Hematopoietic multipotent progenitor cell (in vitro differentiated cells): ENCODE data around the gene OCEL1. TPM values are rescaled to one million over a fixed set of nuclear protein-coding genes. Genes with fewer than 3 reads are reported as not detected.

Experiments
- DNase-seq, 3 donors: peaks; one replicate each; pipeline ENCODE4 v3.0.0-alpha.2; 2011 to 2015; ENCODE audit warnings: low read depth in 2 of 3, low spot score in 2 of 3
- total RNA-seq: library from RNA; depleted of rRNA; stranded (reverse); fragments of >200 nt; gene quantifications from one replicate; pipeline ENCODE4 v1.2.3, GENCODE V29; 2012

OCEL1 gene
- total RNA-seq, 1 donor: 2.4 TPM

DNA sequence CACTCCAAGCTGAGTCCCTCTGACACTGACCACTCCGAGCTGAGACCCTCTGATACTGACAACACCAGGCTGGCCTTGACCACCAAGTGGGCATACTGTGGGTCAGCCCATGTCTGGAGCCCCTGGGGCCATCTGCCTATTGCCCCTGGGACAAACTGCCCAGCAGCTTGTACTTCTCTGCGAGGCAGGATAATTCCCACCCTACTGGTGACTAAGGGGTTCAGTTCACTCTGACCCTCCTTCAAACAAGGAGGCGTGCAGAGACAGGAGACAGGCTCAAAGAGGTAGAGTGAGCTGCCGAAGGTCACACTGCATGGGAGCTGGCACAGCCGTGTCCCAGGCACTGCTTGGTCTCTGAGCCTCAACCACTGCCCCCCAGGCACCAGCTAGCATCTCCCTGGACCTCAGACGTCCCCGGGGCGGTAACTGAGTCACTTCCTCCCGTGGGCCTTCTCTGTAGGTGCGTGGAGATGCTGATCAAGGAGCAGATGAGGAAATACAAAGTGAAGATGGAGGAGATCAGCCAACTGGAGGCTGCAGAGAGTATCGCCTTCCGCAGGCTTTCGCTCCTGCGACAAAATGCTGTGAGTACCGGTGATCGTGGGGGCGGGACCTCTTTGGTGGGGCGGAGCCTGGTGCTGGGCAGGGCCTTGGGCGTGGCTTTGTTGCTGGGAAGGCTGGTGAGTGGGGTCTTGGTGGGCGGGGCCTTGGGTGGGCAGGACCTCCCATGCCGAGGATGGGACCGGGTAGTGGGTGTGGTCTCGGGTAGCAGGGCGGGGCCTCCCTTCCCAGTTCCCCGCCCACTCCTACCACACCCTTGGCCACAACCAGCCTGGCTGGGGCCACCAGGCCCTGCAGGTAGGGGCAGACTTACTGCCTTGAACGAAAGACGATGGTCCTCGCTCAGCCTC is 16.6 kb upstream of the OCEL1 start:
- DNase-seq: peak in 2 of 3 donors; percentile 59 to 76

GRCh38 chr19:17210296-17210695 is 15.7 kb upstream of the OCEL1 start:
- no peak for DNase-seq

DNA sequence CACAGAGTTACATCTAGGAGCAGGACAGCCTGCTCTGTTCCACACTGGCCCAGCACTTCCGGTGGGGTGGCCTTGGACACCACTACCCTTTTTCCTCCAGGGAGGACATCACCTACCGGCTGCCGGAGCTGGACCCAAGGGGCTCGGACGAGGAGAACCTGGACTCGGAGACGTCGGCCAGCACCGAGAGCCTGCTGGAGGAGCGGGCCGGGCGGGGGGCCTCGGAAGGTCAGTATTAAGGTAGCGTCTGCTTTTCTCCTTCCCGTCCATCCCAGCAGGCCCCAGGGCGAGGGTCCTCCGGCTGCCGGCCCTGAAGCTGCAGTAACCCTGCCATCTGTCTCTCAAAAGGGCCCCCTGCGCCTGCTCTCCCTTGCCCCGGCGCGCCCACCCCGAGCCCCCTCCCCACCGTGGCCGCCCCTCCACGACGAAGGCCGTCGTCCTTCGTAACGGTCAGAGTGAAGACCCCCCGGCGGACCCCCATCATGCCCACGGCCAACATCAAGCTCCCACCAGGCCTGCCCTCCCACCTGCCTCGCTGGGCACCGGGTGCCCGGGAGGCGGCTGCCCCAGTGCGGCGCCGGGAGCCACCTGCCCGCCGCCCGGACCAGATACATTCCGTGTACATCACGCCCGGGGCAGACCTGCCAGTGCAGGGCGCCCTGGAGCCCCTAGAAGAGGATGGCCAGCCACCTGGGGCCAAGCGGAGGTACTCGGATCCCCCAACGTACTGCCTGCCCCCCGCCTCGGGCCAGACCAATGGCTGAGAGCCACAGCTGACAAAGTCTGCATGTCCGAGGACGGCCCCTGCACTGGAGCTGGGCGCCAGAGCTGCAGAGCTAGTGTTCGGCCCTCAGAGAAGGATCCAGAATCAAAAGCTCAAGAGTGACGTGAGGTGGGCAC is 14.2 kb upstream of the OCEL1 start:
- DNase-seq: no peak

GRCh38 chr19:17213334-17213733 is 12.7 kb upstream of the OCEL1 start:
- no peak for DNase-seq

DNA sequence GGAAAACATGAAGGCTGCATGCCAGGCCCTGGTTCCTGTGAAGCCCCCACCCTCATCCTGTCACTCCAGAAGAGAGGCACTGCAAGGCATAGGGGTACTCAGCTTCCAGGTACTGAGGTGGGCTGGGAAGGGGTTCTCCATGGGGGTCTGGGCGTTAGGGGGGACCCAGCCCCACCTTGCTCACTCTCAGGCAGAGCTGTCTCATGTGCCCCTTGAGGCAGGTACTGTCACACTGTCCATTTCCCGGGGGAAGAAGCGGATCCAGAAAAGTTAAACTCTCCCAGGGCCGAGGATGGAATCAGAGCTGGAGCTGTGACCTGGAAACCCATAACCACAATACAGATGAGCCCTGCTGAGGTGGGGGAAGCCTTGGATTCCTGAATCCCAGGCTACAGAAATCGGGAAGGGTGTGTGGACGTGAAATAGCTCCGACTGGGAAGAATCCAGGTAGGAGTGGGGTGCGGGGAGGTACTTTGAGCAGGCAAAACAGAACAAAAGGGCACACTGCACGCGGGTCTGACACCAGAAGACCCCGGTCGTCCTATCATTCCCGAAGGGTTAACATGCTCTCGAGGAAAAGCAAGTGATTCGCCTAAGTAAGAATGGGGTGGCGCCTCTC is 11.4 kb upstream of the OCEL1 start:
- DNase-seq: no peak

DNA sequence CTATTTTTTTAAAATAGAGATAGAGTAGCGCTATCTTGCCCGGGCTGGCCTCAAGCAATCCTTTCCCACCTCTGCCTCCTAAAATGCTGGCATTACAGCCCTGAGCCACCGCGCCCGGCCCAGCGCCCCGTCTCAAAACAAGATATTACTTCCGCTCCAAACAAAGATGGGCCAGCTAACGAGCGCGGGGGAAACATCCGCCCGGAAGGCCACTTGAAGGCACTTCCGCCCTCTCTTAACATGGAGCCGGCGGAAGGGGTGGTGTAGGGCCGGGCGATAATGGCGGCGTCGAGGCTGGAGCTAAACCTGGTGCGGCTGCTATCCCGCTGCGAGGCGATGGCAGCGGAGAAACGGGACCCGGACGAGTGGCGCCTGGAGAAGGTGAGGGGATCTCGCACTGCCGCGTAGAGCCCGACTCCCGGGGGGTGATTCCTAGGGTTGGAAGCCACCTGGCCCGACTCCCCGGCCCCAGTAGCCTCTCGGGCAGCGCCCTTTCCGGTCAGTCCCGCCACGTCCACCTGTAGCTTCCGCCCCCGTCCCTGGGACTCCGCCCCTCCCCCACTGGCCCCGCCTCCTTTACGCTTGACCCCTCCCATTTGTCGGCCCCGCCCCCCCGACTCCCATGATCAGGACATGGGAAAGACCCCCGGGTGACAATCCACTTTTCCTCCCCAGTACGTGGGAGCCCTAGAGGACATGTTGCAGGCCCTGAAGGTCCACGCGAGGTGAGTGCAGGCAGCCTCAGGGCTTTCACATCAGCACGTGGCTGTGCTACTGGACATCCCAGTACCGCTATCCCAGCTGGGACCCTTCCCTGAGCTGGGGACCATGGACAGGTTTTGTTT is 10.7 kb upstream of the OCEL1 start, which contains the start of gene USE1:
Gene USE1, plus strand, starts transcription at position 231 of the 845 bp plus-strand sequence. Its CDS starts 49 bp downstream, at position 280.
- DNase-seq: peak; percentile 75 to 97 (median 93)

DNA sequence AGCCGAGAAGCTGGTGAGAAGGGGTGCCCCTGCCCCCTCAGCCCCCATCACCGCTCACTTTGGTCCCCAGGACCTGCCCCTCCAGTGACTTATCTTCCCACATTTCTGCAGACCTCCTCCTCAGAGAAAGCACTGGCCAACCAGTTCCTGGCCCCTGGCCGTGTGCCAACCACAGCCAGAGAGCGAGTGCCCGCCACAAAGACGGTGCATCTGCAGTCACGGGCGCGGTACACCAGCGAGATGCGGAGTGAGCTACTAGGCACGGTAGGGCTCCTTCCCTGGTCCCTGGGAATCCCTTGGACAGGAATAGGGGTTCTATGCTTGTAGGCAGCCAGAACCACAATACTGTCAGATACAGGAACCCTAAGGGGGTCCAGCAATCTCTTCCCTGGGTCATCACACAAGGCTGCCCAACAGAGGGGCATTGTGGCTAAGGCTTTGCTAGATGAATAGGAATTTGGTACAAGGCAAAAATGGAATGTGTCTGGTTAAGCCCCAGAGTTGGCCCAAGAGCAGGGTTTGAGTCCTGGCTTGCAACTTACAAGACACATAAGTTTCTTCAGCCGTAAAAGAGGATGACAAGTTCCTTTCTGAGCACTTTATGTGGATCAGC is 9.9 kb upstream of the OCEL1 start:
- DNase-seq: no peak

- DNase-seq: no peak
Observed at GRCh38 chr19:17219286-17219685, 6.7 kb upstream of the OCEL1 start.

DNA sequence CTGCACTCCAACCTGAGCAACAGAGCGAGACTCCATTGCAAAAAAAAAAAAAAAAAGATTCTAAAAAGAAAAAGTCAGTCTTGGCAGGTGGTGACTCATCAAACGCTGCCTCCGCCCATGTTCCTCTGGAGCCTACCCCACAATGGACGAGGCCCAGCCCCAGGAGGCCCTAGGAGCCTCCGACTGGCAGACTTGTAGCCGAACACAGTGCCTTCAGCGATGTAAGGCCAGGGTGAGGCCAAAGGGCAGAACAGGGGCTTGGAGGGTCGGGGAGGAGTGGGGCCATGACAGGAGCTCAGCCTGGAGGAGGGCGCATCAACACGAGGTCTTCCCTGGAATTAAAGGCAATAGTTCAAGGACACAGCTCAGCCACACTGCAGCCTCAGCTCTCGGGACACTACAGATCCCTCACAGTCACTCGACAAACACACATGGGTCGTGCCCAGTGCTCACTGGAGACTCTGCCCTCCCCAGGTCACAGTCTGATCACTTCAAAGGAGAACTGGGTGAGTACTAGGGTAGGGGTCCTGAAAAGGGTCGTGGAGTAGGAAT is 5.7 kb upstream of the OCEL1 start:
- DNase-seq: peak in 2 of 3 donors; percentile 42 to 56

DNA sequence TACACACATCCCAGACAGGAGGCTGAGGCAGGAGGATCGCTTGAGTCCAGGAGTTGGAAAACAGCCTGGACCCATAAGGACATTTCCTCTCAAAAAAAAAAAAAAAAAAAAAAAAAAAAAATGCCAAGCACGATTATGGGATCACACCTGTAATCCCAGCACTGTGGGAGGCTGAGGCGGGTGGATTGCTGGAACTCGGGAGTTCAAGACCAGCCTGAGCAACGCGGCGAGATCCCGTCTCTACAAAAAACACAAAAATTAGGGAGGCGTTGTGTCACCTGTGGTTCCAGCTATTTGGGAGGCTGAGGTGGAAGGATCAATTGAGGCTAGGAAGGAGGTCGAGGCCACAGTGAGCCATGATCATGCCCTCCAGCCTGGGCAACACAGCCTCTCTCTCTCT is 973 bp upstream of the OCEL1 start:
- DNase-seq: no peak

GRCh38 chr19:17227798-17228367 is 1.9 kb downstream of the OCEL1 start:
- DNase-seq: no peak

- DNase-seq: no peak
Observed at GRCh38 chr19:17229890-17230289, 3.9 kb downstream of the OCEL1 start.

DNA sequence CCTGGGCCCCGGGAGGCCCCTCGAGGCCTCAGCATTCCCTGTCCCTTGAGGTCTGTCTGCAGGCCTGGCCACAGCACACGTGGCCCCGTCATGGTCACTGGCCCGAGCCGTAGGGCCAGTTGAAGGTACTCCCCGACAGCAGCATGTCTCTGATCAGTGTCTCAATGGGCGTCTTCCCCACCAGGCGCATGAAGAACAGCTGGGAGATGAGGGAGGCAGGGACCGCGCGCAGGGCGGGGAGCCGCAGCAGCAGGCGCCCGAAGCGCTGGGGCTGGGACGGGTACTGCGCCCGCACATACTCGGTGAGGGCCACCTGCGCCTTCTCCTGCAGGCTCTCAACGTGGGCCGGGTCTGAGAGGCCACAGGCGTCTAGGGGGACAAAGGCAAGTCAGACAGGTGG is 6.2 kb downstream of the OCEL1 start:
- DNase-seq: no peak

GRCh38 chr19:17234911-17235299 is 8.9 kb downstream of the OCEL1 start:
- peak in 2 of 3 donors; percentile 46 to 55 for DNase-seq

DNA sequence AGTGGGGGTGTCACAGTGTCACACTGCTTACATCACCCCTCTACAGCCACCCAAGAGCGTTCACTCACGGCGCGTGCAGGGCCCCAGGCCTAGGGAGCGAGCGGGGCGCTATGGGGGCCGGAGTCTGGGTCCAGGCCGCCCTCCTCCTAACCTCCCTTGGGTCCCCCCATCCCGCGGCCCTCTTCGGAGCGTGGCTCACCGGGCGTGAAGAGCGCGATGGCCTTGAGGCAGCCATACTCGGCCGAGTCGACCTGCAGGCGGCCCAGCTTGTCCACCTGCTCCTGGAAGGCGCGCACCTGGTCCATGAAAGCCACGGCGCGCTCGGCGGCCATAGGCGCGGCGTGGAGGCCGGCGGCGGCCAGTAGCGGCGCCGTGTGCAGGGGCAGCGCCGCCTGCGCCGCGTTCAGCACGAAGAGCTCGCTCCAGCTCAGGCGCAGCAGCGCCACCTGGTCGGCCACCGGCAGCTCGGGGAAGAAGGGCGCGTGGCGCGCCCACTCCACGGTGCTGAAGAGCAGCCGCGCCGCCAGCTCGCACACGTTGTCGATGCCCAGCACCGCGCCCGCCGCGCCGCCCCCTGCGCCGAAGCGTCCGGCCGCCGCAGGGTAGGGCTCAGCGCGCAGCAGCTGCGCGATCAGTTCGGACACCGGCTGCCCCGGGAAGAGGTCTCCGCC is 9.4 kb downstream of the OCEL1 start:
- peak; percentile 68 to 83 (median 71) for DNase-seq

GRCh38 chr19:17235971-17236777 is 10.1 kb downstream of the OCEL1 start:
- no peak for DNase-seq

GRCh38 chr19:17236811-17237543 is 11.0 kb downstream of the OCEL1 start:
- DNase-seq: no peak
